Measurements from ENCODE around the gene TRIM10.

DNA sequence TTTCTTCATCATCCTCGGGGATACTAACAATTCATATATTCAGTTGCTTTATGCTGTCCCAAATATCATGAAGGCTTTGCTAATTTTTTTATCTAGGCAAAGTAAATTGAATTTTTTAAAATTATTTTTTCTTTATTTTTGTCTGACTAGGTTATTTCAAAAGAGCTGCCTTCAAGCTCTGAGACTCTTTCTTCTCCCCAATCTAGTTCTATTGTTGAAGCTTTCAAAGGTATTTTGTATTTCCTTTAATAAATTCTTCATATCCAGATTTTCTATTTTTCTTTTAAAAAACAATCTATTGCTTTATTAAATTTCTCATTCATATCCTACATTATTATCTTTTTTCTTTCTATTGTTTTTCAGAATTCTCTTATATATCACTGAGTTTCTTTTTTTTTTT, 19.1 kb upstream of the TRIM10 start:
- TF ChIP-seq ZNF146 (tag by site-specific recombination; IDR thresholded peaks at IDR 0.05) (no peak), YY1 (tag by site-specific recombination; IDR thresholded peaks at IDR 0.05) (no peak), ZNF776 (tag by site-specific recombination; IDR thresholded peaks at IDR 0.05; ENCODE audit: borderline replicate concordance) (no peak), CTCF (tag by site-specific recombination; IDR thresholded peaks at IDR 0.05) (no peak)
